ENCODE results near the gene TMEM139.

DNA sequence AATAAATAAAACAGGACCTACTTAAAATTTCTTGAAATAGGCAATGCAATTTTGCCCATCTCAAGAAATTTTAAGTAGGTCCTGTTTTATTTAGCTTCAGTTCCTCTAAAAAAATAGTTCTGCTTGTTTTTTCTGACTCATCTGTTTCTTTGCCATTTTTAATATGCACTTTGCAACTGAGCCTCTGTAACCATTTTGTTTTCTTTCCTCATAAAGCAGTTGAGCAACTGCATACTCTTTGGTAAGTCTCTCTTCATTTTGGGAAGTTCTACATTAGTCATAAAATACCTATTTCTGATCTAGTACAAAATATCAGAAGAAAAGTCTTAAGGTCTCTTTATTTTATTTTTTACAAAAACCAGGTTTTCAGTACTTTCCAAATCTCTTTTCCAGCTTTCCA lies 44.9 kb upstream of the TMEM139 start:
- TF ChIP-seq CTCF (IDR thresholded peaks at IDR 0.05) (no peak), EP300 (IDR thresholded peaks at IDR 0.05) (no peak)
